Activated CD8-positive, alpha-beta memory T cell treated with anti-CD3 and anti-CD28 coated beads, Interleukin-2, amount 50 U/mL, for 1 hour (primary cell): ENCODE measurements around the gene OVOL3.

ENCODE experiments used
- DNase-seq: peaks from one replicate; pipeline ENCODE4 v3.0.0-alpha.2; 2020; ENCODE audit errors: extremely low read depth

The OVOL3 gene

GRCh38 chr19:36100476-36100875 lies 10.5 kb upstream of the OVOL3 start:
- no peak for DNase-seq

- DNase-seq = no peak
Observed at GRCh38 chr19:36101550-36102327, 9.2 kb upstream of the OVOL3 start.

GRCh38 chr19:36103040-36103626 lies 7.8 kb upstream of the OVOL3 start:
- DNase-seq = no peak

- no peak for DNase-seq
Observed at GRCh38 chr19:36103842-36104552, 6.9 kb upstream of the OVOL3 start.

- no peak for DNase-seq
Observed at GRCh38 chr19:36106441-36106840, 4.5 kb upstream of the OVOL3 start.

GRCh38 chr19:36106991-36107390 lies 4.0 kb upstream of the OVOL3 start:
- no peak for DNase-seq

GRCh38 chr19:36108684-36109083 lies 2.3 kb upstream of the OVOL3 start:
- DNase-seq = no peak

GRCh38 chr19:36111200-36111539 lies 227 bp downstream of the OVOL3 start:
- DNase-seq = no peak

GRCh38 chr19:36112678-36113077 lies 1.7 kb downstream of the OVOL3 start:
- DNase-seq = no peak

GRCh38 chr19:36113425-36113824 lies 2.5 kb downstream of the OVOL3 start:
- no peak for DNase-seq

- no peak for DNase-seq
Observed at GRCh38 chr19:36113894-36114720, 3.2 kb downstream of the OVOL3 start.

- DNase-seq = peak; percentile 99
Observed at GRCh38 chr19:36114721-36115452, 3.9 kb downstream of the OVOL3 start, which contains the start of gene POLR2I. Gene POLR2I (minus strand): TSS chr19:36114875. CDS start chr19:36114856, 19 bp downstream.

- DNase-seq = peak; percentile 77
Observed at GRCh38 chr19:36115453-36116343, 4.8 kb downstream of the OVOL3 start, which contains the start of gene TBCB. Gene TBCB (plus strand): TSS chr19:36115468. CDS start chr19:36115561, 93 bp downstream.

- DNase-seq = no peak
Observed at GRCh38 chr19:36116344-36116637, 5.3 kb downstream of the OVOL3 start.

GRCh38 chr19:36120092-36120983 lies 9.4 kb downstream of the OVOL3 start:
- DNase-seq = no peak

- no peak for DNase-seq
Observed at GRCh38 chr19:36120984-36121358, 10.0 kb downstream of the OVOL3 start.

- DNase-seq = no peak
Observed at GRCh38 chr19:36121486-36122124, 10.7 kb downstream of the OVOL3 start.

- DNase-seq = no peak
Observed at GRCh38 chr19:36125557-36125956, 14.6 kb downstream of the OVOL3 start.

- no peak for DNase-seq
Observed at GRCh38 chr19:36128392-36128736, 17.4 kb downstream of the OVOL3 start.
